ENCODE data around the gene MARCHF10.

Gene MARCHF10

GRCh38 chr17:62822080-62822904 is 14.2 kb upstream of the MARCHF10 start:
- no peak for DNase-seq (ENCODE audit: low read depth)
- no peak for TF ChIP-seq MYC (IDR thresholded peaks at IDR 0.05; ENCODE audit: low read depth, low read length)
- TF ChIP-seq, protein P1, sequence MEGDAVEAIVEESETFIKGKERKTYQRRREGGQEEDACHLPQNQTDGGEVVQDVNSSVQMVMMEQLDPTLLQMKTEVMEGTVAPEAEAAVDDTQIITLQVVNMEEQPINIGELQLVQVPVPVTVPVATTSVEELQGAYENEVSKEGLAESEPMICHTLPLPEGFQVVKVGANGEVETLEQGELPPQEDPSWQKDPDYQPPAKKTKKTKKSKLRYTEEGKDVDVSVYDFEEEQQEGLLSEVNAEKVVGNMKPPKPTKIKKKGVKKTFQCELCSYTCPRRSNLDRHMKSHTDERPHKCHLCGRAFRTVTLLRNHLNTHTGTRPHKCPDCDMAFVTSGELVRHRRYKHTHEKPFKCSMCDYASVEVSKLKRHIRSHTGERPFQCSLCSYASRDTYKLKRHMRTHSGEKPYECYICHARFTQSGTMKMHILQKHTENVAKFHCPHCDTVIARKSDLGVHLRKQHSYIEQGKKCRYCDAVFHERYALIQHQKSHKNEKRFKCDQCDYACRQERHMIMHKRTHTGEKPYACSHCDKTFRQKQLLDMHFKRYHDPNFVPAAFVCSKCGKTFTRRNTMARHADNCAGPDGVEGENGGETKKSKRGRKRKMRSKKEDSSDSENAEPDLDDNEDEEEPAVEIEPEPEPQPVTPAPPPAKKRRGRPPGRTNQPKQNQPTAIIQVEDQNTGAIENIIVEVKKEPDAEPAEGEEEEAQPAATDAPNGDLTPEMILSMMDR (IDR thresholded peaks at IDR 0.05; ENCODE audit: low read depth, low read length), result no peak
- TF ChIP-seq POLR2A (IDR thresholded peaks at IDR 0.05; ENCODE audit: extremely low read depth, insufficient read length), result no peak
- TF ChIP-seq MAX (IDR thresholded peaks at IDR 0.05; ENCODE audit: low read depth, low read length), result no peak
- H3K4me3 ChIP-seq (ENCODE audit: low read depth, low read length), result no peak overlapping the region

DNA sequence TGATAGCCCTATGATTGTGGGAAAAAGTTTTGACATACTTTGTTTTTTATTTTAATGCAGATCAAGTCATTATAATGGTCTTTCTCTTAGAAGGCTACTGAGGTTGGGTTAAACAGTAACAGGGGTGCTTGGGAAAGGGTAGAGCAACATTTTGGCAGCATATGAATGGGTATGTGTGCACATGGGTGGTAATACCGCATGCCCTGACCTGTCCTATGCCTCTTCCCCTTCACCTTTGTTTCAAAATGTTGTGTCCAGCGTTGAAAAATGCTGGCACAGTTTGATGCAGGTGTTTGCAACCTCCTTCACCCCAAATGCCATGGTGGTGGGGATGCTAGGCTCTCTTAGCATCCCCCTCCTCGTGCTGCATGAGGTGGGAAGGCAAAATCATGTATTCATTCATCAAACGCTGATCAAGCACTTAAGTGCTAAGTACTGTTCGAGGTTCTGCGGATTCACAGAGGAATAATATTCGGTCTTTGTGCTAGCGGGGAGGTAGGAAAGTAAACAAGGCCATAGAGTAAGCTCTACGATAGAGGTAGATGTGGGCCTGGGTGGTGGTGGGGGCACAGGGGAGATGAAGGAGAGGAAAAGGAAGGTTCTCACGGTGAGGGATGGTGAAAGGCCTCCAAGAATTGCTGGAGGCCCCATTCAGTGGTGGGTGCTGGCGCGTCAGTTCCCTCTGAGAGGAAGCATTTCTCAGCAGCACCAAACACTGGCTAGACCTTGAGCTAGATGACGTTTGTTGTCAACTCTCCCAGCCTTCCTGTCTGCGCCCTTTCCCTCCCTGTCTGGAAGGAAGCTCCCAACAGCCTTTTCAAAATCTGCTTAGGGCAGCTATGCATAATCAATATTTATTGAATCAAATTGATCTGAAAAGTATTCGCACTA is 13.3 kb upstream of the MARCHF10 start:
- no peak for DNase-seq (ENCODE audit: low read depth)
- no peak overlapping the region for H3K4me3 ChIP-seq (ENCODE audit: low read depth, low read length)
- TF ChIP-seq, protein P1 (IDR thresholded peaks at IDR 0.05; ENCODE audit: low read depth, low read length), result no peak
- TF ChIP-seq MAX (IDR thresholded peaks at IDR 0.05; ENCODE audit: low read depth, low read length), result no peak
- TF ChIP-seq POLR2A (IDR thresholded peaks at IDR 0.05; ENCODE audit: extremely low read depth, insufficient read length), result no peak
- TF ChIP-seq MYC (IDR thresholded peaks at IDR 0.05; ENCODE audit: low read depth, low read length), result no peak

GRCh38 chr17:62819511-62820221 is 11.6 kb upstream of the MARCHF10 start:
- peak; percentile 38 for DNase-seq (ENCODE audit: low read depth)
- no peak for TF ChIP-seq POLR2A (IDR thresholded peaks at IDR 0.05; ENCODE audit: extremely low read depth, insufficient read length)
- TF ChIP-seq MYC (IDR thresholded peaks at IDR 0.05; ENCODE audit: low read depth, low read length), result no peak
- TF ChIP-seq, protein P1 (IDR thresholded peaks at IDR 0.05; ENCODE audit: low read depth, low read length), result no peak
- no peak for TF ChIP-seq MAX (IDR thresholded peaks at IDR 0.05; ENCODE audit: low read depth, low read length)
- H3K4me3 ChIP-seq (ENCODE audit: low read depth, low read length), result no peak overlapping the region

GRCh38 chr17:62818526-62818925 is 10.4 kb upstream of the MARCHF10 start:
- no peak overlapping the region for H3K4me3 ChIP-seq (ENCODE audit: low read depth, low read length)
- TF ChIP-seq MAX (IDR thresholded peaks at IDR 0.05; ENCODE audit: low read depth, low read length) (no peak), POLR2A (IDR thresholded peaks at IDR 0.05; ENCODE audit: extremely low read depth, insufficient read length) (no peak)
- no peak for DNase-seq (ENCODE audit: low read depth)

- TF ChIP-seq POLR2A (IDR thresholded peaks at IDR 0.05; ENCODE audit: extremely low read depth, insufficient read length), result no peak
- TF ChIP-seq, protein P1 (IDR thresholded peaks at IDR 0.05; ENCODE audit: low read depth, low read length), result no peak
- no peak for TF ChIP-seq MYC (IDR thresholded peaks at IDR 0.05; ENCODE audit: low read depth, low read length)
- TF ChIP-seq MAX (IDR thresholded peaks at IDR 0.05; ENCODE audit: low read depth, low read length), result no peak
- no peak overlapping the region for H3K4me3 ChIP-seq (ENCODE audit: low read depth, low read length)
- no peak for DNase-seq (ENCODE audit: low read depth)
Measured at GRCh38 chr17:62816282-62816839, 8.2 kb upstream of the MARCHF10 start.

Data from NB4 (cell line).